ENCODE results near the gene AP2M1. TPM values are rescaled to one million over a fixed set of nuclear protein-coding genes. Genes with fewer than 3 reads are reported as not detected.
A peak's percentile ranks its signal among the peaks of the same experiment; 100 is the strongest.

Gene AP2M1
- total and polyA plus RNA-seq, 2 of the 13 experiments (the other 11 are each of a cell fraction or from before 2014, with no cell fraction given) = 126 to 146 TPM

DNA sequence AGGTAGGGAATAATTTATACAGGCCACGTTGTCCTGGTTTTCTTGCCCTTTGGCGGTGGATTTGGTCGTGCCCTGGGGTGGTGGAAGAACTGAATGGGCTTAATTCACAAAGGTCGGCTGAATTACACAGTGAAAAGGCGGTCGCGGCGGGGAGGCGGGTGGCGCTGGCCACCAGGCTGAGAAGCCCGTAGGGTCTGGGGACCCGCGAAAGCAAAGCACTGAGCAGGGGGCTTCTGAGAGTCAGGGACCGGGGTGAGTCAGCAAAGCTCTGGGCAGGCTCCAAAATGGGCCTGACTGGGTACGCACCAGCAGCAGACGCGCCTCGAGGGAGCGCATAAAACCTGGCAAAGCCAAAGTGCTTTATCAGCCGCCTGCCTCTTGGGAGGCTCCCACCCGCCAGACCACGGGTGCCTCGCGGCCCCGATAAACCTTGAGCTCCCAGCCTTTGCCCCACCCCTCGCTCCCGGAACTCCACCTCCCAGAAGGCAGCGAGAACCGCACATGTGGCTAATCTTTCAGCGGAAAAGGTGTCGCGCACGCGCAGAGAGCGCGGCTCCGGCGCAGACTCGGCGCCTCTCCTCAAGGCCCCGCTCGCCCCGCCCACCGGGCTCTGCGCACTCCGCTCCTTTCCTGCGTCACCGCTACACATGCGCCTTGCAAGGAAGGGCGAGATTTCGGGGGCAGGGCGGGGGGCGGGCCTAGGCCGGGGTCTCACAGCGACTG is 11.0 kb downstream of the AP2M1 start (continued):
- TF ChIP-seq KLF15 (CRISPR knock-in tag; IDR thresholded peaks at IDR 0.05; ENCODE audit: borderline replicate concordance) = no peak
- TF ChIP-seq ZSCAN12 (CRISPR knock-in tag; IDR thresholded peaks at IDR 0.05) = no peak
- TF ChIP-seq MAFG (CRISPR knock-in tag; IDR thresholded peaks at IDR 0.05) = no peak
- TF ChIP-seq, protein P1, sequence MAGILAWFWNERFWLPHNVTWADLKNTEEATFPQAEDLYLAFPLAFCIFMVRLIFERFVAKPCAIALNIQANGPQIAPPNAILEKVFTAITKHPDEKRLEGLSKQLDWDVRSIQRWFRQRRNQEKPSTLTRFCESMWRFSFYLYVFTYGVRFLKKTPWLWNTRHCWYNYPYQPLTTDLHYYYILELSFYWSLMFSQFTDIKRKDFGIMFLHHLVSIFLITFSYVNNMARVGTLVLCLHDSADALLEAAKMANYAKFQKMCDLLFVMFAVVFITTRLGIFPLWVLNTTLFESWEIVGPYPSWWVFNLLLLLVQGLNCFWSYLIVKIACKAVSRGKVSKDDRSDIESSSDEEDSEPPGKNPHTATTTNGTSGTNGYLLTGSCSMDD (CRISPR knock-in tag; IDR thresholded peaks at IDR 0.05) = no peak
- TF ChIP-seq IKZF4 (CRISPR knock-in tag; IDR thresholded peaks at IDR 0.05; ENCODE audit: borderline replicate concordance, low read depth, not compliant biosample characterization) = no peak
- TF ChIP-seq, protein P2, sequence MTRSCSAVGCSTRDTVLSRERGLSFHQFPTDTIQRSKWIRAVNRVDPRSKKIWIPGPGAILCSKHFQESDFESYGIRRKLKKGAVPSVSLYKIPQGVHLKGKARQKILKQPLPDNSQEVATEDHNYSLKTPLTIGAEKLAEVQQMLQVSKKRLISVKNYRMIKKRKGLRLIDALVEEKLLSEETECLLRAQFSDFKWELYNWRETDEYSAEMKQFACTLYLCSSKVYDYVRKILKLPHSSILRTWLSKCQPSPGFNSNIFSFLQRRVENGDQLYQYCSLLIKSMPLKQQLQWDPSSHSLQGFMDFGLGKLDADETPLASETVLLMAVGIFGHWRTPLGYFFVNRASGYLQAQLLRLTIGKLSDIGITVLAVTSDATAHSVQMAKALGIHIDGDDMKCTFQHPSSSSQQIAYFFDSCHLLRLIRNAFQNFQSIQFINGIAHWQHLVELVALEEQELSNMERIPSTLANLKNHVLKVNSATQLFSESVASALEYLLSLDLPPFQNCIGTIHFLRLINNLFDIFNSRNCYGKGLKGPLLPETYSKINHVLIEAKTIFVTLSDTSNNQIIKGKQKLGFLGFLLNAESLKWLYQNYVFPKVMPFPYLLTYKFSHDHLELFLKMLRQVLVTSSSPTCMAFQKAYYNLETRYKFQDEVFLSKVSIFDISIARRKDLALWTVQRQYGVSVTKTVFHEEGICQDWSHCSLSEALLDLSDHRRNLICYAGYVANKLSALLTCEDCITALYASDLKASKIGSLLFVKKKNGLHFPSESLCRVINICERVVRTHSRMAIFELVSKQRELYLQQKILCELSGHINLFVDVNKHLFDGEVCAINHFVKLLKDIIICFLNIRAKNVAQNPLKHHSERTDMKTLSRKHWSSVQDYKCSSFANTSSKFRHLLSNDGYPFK (CRISPR knock-in tag; IDR thresholded peaks at IDR 0.05; ENCODE audit: borderline replicate concordance) = peak; percentile 43; the same call in 1 of the 2 replicates
- TF ChIP-seq MAF1 (CRISPR knock-in tag; IDR thresholded peaks at IDR 0.05; ENCODE audit: borderline replicate concordance) = no peak
- TF ChIP-seq ZMAT3 (CRISPR knock-in tag; conservative IDR thresholded peaks at IDR 0.05) = peak; percentile 82; the same call in 1 of the 2 replicates
- TF ChIP-seq RBM22 (optimal IDR thresholded peaks at IDR 0.05; ENCODE audit: low read length) = no peak
- no peak for TF ChIP-seq LBX2 (CRISPR knock-in tag; IDR thresholded peaks at IDR 0.05; ENCODE audit: borderline replicate concordance)
- TF ChIP-seq SNRNP70 (IDR thresholded peaks at IDR 0.05; ENCODE audit: low read depth, low read length) = no peak
- TF ChIP-seq PPARG (CRISPR knock-in tag; conservative IDR thresholded peaks at IDR 0.05) = peak; percentile 60
- no peak; the same call in 1 of the 2 replicates for TF ChIP-seq PRDM15 (CRISPR knock-in tag; IDR thresholded peaks at IDR 0.05)
- TF ChIP-seq KLF13 (CRISPR knock-in tag; IDR thresholded peaks at IDR 0.05) = no peak
- peak; percentile 82 to 92 for TF ChIP-seq POLR2A (IDR thresholded peaks at IDR 0.05; ENCODE audit: insufficient read depth in 1 of 2, low read depth in 2 of 2, low read length in 2 of 2)
- TF ChIP-seq NR2C2 (CRISPR knock-in tag; IDR thresholded peaks at IDR 0.05; ENCODE audit: borderline replicate concordance) = peak; percentile 77
- peak; percentile 94 for TF ChIP-seq AKAP8 (CRISPR knock-in tag; IDR thresholded peaks at IDR 0.05)
- no peak for TF ChIP-seq REL (CRISPR knock-in tag; conservative IDR thresholded peaks at IDR 0.05)
- TF ChIP-seq, protein P3, sequence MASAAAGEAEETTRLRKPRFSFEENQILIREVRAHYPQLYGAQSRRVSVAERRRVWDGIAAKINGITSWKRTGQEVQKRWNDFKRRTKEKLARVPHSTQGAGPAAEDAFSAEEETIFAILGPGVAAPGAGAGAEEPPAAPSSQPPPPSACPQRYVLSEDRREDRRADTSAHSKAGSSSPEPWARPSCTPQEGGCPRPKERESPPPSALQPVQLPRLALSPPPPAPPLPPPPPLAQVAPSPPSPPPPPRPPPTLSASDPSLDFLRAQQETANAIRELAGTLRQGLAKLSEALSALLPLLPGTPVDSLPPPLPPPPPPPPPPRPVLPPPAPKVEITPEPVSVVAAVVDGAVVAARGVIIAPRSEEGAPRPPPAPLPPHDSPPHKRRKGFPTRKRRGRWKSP (CRISPR knock-in tag; IDR thresholded peaks at IDR 0.05) = no peak
- no peak for TF ChIP-seq ZNF746 (CRISPR knock-in tag; IDR thresholded peaks at IDR 0.05)
- TF ChIP-seq ZNF468 (CRISPR knock-in tag; IDR thresholded peaks at IDR 0.05) = no peak
